MCF 10A (cell line): ENCODE results near the gene SBF2. TPM values are rescaled to one million over a fixed set of nuclear protein-coding genes. Genes with fewer than 3 reads are reported as not detected.

Experiments
- BruUV-seq: library from RNA; stranded (reverse); fragments of 400-500 nt; replicated peaks from 2 replicates; lab custom pipeline; 2021; lab: Mats Ljungman, UMichigan
- CTCF ChIA-PET: fragments of 300-600 bp; sonication (Branson Sonifier 250); formaldehyde crosslinking; extraction: SDS; loops from one replicate; lab custom pipeline; 2021; ENCODE audit warnings: antibody characterized with exemption, inconsistent platforms; lab: Yijun Ruan, JAX
- POLR2A ChIA-PET: fragments of 300-600, 350-650 bp; sonication (Branson Sonifier 250); formaldehyde crosslinking; extraction: SDS; loops from one replicate; lab custom pipeline; 2020; ENCODE audit warnings: antibody characterized with exemption, inconsistent platforms; lab: Yijun Ruan, JAX
- DNase-seq: peaks from one replicate; pipeline ENCODE4 v3.0.0-alpha.2; 2018; ENCODE audit not compliant: unreplicated experiment
- H3K27ac Mint-ChIP-seq: one replicate; pipeline ENCODE4 v1.8.0; 2022; ENCODE audit warnings: mild to moderate bottlenecking, low read depth, mixed read lengths; ENCODE audit not compliant: unreplicated experiment
- H3K27me3 Mint-ChIP-seq: one replicate; pipeline ENCODE4 v1.8.0; 2022; ENCODE audit warnings: mixed read lengths; ENCODE audit not compliant: insufficient read depth, unreplicated experiment
- H3K36me3 Mint-ChIP-seq: one replicate; pipeline ENCODE4 v1.8.0; 2022; ENCODE audit warnings: mild to moderate bottlenecking, moderate library complexity, mixed read lengths; ENCODE audit not compliant: insufficient read depth, unreplicated experiment
- H3K4me1 Mint-ChIP-seq: one replicate; pipeline ENCODE4 v1.8.0; 2022; ENCODE audit warnings: mixed read lengths; ENCODE audit not compliant: insufficient read depth, unreplicated experiment
- H3K4me3 Mint-ChIP-seq: one replicate; pipeline ENCODE4 v1.8.0; 2022; ENCODE audit warnings: mild to moderate bottlenecking, moderate library complexity, mixed read lengths; ENCODE audit not compliant: unreplicated experiment
- H3K9me3 Mint-ChIP-seq: one replicate; pipeline ENCODE4 v1.8.0; 2022; ENCODE audit warnings: mixed read lengths; ENCODE audit not compliant: unreplicated experiment
- CTCF ChIP-seq: fragments of 200-600 bp; IDR thresholded peaks from one replicate; pipeline ENCODE4 v1.8.0; 2022; ENCODE audit warnings: antibody characterized with exemption, mild to moderate bottlenecking; ENCODE audit not compliant: unreplicated experiment
- intact Hi-C: fragments of 100-400 bp; cut with micrococcal nuclease; formaldehyde crosslinking; loops from 2 replicates; pipeline ENCODE4 v1.14.1; 2022
- total RNA-seq: library from RNA; stranded (reverse); gene quantifications from 2 replicates; pipeline ENCODE4 v1.2.3, GENCODE V29; 2022

SBF2 gene
- total RNA-seq, 1 experiment from 2014 or later: 28.3 TPM

- H3K4me3 Mint-ChIP-seq: no peak overlapping the region
- BruUV-seq: no TSS peak
- H3K36me3 Mint-ChIP-seq: no peaks in the 10 kb centered on the region
- TF ChIP-seq CTCF: no peak
- no peak overlapping the region for H3K27ac Mint-ChIP-seq
- no peaks in the 10 kb centered on the region for H3K9me3 Mint-ChIP-seq
- DNase-seq: peak; percentile 23
- intact Hi-C loops: loop anchor here (10.0 kb wide), 1 partner anchor 325 kb away; no protein-coding TSS in a partner anchor
- peaks cover 8% of the 10 kb centered on the region for H3K4me1 Mint-ChIP-seq
- POLR2A ChIA-PET: interaction anchor here (0.7 to 1.2 kb wide), 3 partner anchors 114 to 464 kb away, joined by 3 to 4 read pairs (median 3); no protein-coding TSS in a partner anchor
- CTCF ChIA-PET: interaction anchor here (0.7 to 4.4 kb wide), 3 partner anchors 113 to 450 kb away, joined by 3 to 31 read pairs (median 10); no protein-coding TSS in a partner anchor
- H3K27me3 Mint-ChIP-seq: no peaks in the 10 kb centered on the region
Observed at GRCh38 chr11:9859554-9860305, 434.3 kb downstream of the SBF2 start.

- peaks cover 8% of the 10 kb centered on the region for H3K4me1 Mint-ChIP-seq
- no TSS peak for BruUV-seq
- no peaks in the 10 kb centered on the region for H3K9me3 Mint-ChIP-seq
- no peak for TF ChIP-seq CTCF
- H3K36me3 Mint-ChIP-seq: peaks cover under 1% of the 10 kb centered on the region
- H3K27ac Mint-ChIP-seq: no peak overlapping the region
- no peak for DNase-seq
- CTCF ChIA-PET: interaction anchor here (0.9 kb wide), 1 partner anchor 448 kb away, joined by 3 read pairs; no protein-coding TSS in a partner anchor
- POLR2A ChIA-PET: no interaction called here
- intact Hi-C loops: no loop called here
- no peaks in the 10 kb centered on the region for H3K27me3 Mint-ChIP-seq
- no peak overlapping the region for H3K4me3 Mint-ChIP-seq
Observed at GRCh38 chr11:9858822-9859221, 435.2 kb downstream of the SBF2 start.

- BruUV-seq: no TSS peak
- no peaks in the 10 kb centered on the region for H3K9me3 Mint-ChIP-seq
- intact Hi-C loops: no loop called here
- POLR2A ChIA-PET: no interaction called here
- H3K27me3 Mint-ChIP-seq: no peaks in the 10 kb centered on the region
- CTCF ChIA-PET: interaction anchor here (0.9 kb wide), 1 partner anchor 449 kb away, joined by 3 read pairs; no protein-coding TSS in a partner anchor
- no peak overlapping the region for H3K4me3 Mint-ChIP-seq
- no peak overlapping the region for H3K27ac Mint-ChIP-seq
- TF ChIP-seq CTCF: no peak
- H3K4me1 Mint-ChIP-seq: peaks cover 8% of the 10 kb centered on the region
- peaks cover 6% of the 10 kb centered on the region for H3K36me3 Mint-ChIP-seq
- DNase-seq: no peak
Observed at GRCh38 chr11:9858218-9858617, 435.8 kb downstream of the SBF2 start.

GRCh38 chr11:9855579-9856287 lies 438.3 kb downstream of the SBF2 start:
- H3K4me1 Mint-ChIP-seq: no peaks in the 10 kb centered on the region
- ChIA-PET POLR2A (no interaction called here), CTCF (interaction anchor here (0.7 to 1.2 kb wide), 3 partner anchors 10 to 117 kb away, joined by 4 to 7 read pairs (median 4); no protein-coding TSS in a partner anchor)
- intact Hi-C loops: no loop called here
- TF ChIP-seq CTCF: no peak
- no peak for DNase-seq
- no peaks in the 10 kb centered on the region for H3K9me3 Mint-ChIP-seq
- H3K4me3 Mint-ChIP-seq: no peak overlapping the region
- no peaks in the 10 kb centered on the region for H3K27me3 Mint-ChIP-seq
- no TSS peak for BruUV-seq
- no peak overlapping the region for H3K27ac Mint-ChIP-seq
- peaks cover 7% of the 10 kb centered on the region for H3K36me3 Mint-ChIP-seq
